ENCODE measurements around the gene ALOX15B.
A peak's percentile ranks its signal among the peaks of the same experiment; 100 is the strongest.
"Not testable (repeated sequence)": the region's sequence is repeated elsewhere in the genome, so short reads cannot be mapped to it uniquely, and the experiment has no call there.

The ALOX15B gene

DNA sequence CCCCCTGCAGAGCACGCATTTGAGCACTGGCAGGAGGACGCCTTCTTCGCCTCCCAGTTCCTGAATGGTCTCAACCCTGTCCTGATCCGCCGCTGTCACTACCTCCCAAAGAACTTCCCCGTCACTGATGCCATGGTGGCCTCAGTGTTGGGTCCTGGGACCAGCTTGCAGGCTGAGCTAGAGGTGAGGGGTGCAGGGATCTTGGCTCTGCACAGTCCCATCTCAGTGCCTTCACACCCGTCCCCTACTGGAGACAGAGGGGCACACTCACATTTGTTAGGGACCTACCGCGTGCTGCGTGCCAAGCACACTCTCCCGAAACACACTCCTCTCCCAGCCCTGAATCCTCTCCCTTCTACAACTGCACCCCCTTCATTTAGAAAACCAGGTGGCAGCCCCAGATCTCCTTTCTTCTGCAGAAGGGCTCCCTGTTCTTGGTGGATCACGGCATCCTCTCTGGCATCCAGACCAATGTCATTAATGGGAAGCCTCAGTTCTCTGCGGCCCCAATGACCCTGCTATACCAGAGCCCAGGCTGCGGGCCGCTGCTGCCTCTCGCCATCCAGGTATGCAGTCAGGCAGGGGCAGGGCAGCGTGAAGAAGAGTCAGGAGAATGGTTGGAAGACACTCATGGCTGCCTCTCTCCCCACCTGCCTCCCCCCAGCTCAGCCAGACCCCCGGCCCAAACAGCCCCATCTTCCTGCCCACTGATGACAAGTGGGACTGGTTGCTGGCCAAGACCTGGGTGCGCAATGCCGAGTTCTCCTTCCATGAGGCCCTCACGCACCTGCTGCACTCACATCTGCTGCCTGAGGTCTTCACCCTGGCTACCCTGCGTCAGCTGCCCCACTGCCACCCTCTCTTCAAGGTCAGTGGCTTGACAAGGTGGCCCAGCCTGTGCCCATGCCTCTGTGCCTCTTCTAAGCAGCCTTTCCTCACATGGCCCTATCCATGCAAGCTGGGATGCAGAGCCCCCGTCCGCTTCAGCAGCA, 6.3 kb downstream of the ALOX15B start:
- no peak for FAIRE-seq

DNA sequence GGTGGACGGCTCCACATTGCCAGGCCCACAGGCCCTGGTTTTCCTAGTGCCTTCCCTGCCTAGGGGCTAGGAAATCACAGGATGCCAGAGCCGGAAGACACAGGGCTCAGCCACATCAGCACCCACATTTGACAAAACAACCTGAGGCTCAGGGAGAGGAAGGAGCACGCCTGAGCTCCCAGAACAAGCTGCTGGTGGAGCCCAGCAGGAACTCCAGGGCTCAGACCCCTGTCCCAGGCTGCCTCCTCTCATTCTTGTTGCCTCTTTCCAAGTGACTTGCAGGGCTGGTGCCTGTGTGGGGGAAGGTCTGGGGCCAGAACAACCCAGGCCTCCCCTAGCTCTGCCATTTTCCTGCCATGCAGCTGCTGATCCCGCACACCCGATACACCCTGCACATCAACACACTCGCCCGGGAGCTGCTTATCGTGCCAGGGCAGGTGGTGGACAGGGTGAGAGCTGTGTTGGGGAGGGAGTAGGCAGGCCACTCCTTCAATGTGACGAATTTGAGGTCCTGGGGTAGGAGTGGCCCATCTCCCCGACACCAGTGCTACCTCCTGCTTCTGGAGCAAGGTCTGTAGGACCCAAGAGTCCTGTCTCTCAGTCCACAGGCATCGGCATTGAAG, 7.6 kb downstream of the ALOX15B start:
- FAIRE-seq: no peak

DNA sequence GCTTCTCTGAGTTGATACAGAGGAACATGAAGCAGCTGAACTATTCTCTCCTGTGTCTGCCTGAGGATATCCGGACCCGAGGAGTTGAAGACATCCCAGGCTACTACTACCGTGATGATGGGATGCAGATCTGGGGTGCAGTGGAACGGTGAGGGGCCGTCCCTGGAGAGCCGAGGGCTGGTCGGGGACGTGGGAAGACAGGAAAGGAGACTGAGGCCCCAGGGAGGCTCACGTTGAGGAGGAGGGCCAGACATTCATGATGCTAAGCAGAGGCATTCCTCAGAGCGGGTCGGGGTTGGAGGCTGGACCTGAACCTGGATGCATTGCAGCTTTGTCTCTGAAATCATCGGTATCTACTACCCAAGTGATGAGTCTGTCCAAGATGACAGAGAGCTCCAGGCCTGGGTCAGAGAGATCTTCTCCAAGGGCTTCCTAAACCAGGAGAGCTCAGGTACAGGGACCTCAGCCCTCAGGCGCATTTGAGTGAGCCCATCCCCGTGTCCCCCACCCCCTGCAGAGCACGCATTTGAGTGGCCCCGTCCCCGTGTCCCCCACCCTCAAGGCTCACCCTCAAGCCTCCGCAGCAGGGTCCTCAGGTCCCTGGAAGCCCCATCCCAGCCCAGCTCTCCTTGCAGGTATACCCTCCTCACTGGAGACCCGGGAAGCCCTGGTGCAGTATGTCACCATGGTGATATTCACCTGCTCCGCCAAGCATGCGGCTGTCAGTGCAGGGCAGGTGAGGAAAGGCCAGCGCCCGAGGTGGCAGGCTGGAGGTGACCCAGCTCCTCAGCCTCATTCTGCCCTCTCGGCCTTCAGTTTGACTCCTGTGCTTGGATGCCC, 8.3 kb downstream of the ALOX15B start:
- FAIRE-seq: no peak

DNA sequence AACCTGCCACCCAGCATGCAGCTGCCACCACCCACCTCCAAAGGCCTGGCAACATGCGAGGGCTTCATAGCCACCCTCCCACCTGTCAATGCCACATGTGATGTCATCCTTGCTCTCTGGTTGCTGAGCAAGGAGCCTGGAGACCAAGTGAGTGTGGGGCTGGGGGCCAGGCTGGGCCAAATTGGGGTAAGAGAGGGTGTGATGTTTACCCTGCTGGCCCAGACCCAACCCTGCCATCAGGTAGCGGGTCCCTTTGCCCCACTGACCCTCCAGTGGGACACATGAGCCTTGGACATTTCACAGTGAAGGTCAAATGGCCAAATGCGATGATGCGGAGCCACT, 8.9 kb downstream of the ALOX15B start:
- FAIRE-seq: no peak

DNA sequence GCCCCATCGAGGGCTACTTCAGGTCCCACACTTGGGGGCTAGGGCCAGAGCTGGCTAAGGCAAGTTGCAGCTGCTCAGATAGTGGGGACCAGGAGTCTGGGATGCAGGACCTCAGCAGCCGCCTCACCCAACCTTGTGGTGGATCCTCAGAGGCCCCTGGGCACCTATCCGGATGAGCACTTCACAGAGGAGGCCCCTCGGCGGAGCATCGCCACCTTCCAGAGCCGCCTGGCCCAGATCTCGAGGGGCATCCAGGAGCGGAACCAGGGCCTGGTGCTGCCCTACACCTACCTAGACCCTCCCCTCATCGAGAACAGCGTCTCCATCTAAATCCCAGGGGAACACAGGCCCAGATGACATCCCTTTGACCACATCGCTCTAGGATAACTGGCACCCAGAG, 9.4 kb downstream of the ALOX15B start:
- no peak for FAIRE-seq

DNA sequence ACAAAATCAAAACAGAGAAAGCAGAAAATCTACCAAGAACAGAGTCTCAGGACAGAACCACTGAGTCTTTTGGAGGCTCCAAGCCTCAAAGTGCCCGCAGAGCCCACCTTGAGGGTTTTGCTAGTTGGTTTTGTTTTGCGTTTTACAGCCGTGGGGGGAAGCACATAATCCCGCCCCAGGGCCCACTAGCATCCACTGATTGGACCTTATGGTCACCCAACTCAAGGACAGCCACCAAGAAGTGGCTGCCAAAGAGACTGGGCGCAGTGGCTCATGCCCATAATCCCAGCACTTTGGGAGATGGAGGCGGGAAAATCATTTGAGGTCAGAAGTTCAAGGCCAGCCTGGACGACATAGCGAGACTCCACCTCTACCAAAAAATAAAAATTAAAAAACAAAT, 9.9 kb downstream of the ALOX15B start:
- no peak for FAIRE-seq

DNA sequence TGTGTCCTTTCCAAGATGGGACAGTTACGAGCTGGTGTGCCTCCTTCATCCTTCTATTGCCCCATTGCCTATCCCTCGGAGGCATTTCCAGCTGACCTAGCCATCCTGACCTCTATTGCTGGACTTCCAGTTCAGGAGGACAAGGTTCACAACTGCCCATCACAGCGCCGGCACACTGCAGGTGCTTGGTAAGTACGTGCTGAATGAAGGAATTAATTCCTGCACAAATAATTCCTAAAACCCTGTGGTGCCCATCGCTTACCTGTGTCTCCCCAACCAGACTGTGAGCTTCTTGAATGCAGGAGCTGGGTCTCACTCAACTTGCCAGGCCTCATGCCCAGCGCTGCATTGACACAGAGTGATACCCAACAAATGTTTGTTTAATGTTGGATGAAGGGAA, 13.0 kb downstream of the ALOX15B start:
- FAIRE-seq: no peak

DNA sequence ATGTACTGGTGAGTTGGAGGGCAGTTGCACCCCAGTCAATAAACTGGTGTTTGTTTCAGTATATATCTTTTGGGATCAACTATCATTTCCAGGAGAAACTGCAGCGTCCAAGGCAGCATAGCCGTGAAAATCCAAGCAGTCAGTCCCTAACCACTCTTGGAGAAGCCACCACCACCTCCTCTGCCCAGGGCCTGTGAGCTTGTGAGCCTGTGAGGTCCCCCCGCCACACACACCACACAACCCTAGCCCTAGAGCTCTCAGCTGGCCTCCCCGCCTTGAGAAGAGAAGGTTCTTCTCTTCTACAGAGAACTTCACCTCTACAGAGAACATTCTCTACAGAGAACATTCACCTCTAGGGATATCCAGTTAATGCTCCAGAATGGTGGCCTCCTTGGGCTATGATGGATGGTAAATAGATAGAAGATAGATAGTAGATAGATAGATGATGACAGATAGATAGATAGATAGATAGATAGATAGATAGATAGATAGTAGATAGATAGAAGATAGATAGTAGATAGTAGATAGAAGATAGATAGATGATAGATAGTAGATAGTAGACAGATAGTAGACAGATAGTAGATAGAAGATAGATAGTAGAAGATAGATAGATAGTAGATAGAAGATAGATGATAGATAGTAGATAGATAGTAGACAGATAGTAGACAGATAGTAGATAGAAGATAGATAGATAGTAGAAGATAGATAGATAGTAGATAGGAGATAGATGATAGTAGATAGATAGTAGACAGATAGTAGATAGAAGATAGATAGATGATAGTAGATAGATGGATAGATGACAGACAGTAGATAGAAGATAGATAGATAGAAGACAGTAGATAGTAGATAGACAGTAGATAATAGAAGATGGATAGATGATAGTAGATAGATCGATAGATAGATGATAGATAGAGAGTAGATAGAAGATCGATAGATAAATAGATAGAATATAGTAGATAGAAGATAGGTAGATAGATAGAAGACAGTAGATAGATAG, 13.7 kb downstream of the ALOX15B start:
- peak; percentile 74 for FAIRE-seq

DNA sequence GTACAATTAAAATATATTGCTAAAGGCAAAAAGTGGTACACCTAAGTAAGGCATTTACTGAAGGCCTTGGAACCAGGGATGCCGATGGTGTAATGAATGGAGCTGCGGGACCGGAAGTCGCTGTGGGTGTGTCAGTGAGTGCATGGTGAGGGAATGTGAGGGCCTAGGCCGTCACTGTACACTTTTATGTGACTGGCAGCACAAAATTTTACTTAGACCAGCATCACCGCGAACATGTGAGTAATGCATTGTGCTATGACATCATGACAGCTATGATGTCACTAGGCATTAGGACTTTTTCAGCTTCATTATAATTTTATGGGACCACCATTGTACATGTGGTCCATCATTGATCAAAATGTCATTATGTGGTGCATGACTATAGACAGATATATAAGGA, 14.7 kb downstream of the ALOX15B start:
- FAIRE-seq: no peak

DNA sequence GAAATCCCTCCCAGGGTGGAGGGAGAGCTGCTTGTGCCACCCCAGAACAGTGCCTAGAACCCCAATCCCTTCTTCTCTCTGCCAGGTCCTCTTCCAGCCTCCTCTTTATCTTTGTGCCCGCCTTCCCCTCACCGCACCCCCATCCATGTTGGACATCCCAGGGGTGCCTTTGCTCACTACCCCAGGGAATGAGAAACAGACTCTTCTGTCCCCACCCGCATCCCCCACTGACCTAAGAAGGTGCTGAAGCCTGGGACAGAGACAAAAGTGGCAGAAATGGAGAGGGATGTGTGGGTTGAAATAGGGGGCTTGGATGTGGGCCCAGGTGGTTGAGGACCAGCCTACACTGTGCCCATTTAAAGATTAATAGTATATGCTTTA, 17.0 kb downstream of the ALOX15B start:
- no peak for FAIRE-seq

DNA sequence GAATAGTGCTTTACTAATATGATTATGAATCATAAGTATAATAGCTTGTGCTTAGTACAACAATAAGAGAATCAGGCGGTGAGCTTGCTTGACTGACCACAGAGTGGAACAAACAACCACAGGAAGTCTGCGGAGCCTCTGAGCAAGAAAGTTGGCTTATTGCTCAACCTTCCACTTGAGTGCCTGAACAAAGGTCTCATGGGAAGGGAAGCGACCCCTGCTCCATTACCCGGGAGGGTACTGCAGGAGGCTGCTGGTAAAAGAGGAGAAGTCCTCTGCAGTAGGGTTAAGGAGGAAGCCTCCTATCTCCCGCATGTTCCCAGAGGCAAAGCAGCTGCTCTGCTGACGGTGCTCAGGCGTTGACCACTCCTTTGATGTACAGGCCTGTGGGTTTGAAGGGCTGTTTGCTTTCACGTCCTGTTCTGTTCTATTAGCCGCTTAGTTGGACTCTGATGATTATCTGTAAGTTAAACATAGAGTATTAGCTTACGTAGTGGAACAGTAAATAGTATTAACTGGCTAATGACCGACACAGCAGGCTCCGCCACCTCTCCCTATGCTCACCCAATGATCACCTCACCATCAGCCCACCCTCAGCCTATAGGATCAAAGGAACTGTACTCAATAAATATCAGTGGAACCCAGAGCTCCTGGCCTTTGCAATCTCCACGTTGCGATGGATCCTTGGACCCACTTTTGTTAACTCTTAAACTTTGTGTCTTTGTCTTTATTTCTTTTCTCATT, 17.5 kb downstream of the ALOX15B start:
- FAIRE-seq: no peak

DNA sequence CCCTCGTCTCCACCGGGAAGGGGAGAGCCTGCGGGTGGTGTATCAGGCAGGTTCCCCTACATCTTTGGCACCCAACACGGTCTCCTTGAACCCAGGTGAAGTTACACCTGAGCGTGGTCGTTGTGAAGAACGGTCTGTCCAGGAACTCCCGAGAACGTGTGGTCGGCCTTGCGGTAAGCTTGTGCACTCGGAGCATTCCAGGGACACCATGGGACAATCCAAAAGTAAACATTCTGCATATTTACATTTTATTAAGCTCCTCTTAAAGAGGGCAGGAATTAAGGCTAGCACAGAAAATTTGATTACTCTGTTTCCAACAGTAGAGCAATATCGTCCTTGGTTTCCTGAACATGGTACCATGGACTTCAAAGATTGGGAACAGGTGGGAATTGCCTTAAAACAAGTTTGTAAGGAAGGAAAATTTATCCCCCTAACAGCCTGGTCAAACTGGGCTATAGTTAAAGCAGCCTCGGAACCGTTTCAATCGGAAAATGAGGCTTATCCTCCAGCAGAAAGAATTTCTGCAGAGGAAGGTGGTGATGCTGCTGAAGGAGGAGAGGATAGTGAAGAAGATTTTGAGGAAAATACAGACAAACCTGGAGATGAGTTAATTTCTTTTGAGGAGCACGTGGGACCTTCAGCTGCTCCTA, 18.2 kb downstream of the ALOX15B start:
- no peak for FAIRE-seq

DNA sequence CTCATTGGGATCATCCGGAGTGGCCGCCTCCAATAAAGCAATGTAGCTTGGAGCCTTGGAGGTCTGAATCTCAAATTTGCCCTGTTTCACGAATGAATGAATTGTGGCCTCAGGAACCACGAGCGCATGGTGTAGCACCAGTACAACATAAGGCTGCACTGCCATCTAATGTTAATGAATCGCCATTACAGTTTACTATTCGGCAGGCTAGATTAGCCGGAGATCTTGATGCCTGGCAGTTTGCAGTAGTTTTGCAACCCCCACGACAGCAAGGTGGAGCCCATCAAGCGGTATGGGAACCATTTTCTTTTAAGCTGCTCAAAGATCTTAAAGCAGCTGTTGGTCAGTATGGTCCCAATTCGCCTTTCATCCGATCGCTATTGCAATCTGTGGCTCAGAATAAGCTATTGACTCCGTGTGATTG, 18.8 kb downstream of the ALOX15B start:
- no peak for FAIRE-seq

DNA sequence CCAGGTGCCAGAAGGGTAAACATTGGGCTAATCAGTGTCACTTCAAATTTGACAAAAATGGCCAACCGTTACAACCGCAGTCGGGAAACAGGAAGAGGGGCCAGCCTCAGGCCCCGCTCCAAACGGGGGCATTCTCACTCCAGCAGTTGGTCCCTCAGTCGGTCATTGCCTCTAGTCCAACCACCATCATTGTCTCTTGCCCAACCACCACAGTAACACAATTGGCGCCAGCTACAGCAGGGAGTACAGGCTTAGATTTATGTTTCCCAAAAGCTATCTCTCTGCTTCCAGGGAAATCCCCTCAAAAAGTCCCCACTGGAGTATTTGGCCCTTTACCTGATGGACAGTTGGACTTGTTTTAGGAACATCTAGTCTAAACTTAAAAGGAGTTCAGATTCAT, 20.3 kb downstream of the ALOX15B start:
- FAIRE-seq: no peak

DNA sequence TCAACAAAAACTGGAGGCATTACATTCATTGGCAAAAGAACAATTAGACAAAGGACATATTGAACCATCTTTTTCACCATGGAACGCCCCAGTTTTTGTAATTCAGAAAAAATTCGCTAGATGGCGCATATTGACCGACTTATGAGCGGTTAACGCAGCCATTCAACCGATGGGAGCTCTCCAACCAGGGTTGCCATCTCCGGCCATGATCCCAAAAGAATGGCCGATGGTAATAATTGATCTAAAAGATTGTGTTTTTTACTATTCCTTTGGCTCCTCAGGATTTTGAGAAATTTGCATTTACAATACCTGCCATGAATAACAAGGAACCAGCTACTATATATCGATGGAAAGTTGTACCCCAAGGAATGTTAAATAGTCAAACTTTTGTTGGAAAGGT, 21.4 kb downstream of the ALOX15B start:
- no peak for FAIRE-seq

DNA sequence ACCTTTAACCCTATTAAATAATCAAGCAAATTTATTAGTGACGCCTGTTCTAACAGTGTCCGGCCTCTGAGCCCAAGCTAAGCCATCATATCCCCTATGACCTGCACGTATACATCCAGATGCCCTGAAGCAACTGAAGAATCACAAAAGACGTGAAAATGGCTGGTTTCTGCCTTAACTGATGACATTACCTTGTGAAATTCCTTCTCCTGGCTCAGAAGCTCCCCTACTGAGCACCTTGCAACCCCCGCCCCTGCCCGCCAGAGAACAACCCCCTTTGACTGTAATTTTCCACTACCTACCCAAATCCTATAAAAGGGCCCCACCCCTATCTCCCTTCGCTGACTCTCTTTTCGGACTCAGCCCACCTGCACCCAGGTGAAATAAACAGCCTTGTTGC, 23.0 kb downstream of the ALOX15B start:
- FAIRE-seq: not testable (repeated sequence)

DNA sequence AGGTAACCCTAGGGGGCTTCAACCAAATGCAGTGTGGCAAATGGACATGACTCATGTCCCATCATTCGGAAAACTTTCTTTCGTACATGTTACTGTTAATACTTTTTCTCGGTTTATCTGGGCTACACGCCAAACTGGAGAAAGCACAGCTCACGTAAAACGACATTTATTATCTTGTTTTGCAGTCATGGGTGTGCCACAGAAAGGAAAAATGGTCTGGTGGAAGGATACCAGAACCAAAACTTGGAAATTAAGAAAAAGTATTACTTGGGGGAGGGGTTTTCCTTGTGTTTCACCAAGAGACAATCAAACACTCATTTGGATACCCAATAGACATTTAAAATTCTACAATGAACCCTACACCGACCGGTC, 23.6 kb downstream of the ALOX15B start:
- FAIRE-seq: no peak

DNA sequence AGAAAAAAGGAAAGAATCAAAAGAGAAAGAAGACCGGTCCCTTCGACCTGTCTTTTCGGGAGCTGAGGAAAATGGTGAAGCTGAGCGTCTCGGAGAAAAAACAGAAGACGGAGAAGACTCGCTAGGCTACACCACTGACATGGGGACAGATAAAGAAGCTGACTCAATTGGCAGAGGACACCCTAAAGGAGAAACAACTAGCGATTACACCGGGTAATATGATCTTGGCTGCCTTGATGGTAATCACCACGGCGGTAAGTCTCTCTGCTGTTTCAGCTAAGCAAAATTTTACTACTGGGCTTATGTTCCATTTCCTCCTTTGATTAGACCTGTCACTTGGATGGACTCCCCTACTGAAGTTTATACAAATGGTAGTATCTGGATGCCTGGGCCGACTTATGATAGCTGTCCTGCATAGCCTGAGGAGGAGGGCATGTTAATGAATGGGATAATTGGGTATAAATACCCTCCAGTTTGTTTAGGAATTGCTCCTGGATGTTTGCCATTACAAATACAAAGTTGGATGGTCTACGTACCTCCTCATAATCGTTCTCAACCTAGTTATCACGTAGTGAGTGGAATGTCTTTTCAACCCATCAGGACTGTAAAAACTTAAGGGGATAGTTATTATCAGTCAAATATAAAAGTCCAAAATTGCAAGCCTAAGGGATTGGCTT, 24.1 kb downstream of the ALOX15B start:
- FAIRE-seq: no peak

DNA sequence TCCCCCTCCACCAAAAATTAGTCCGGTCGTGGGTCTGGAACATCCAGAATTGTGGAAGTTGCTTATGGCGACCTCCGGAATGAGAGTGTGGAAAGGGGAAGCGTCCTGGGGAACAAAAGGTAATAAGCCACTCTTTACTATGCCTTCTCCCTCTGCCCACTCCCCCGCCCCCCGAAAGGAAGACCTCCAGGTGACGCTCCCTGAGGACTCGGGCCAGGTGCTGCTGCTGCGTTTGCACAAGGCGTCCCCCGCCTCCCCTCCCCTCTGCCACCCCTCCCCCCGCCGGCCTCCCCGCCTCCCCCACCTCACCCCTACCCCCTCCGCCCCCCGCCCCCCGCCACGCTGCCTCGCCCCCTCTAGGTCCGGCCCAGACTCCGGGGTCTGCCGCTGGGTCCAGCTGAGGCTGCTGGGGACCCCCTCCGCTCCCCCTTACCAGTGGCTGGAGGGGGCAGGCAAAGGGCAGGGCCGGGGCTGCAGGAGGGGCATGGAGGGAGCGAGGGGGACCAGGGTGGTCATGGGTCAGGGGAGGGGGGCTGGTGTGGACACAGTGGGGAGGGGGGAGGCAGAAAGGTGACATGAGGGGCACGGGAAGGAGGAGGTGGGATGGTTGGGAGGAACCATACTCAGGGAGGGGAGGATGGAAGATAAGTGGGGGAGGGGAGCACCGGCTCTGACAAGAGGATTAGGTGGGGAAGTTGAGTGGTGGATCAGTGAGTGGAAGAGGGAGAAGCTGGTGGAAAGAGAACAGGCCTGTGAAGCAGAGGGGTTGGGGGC, 25.1 kb downstream of the ALOX15B start:
- FAIRE-seq: no peak
